GM21786 (cell line): ENCODE measurements around the gene IKBKG.
"Not testable (repeated sequence)": the region's sequence is repeated elsewhere in the genome, so short reads cannot be mapped to it uniquely, and the experiment has no call there.

ENCODE experiments used
- ATAC-seq: cut with Tn5 transposase; IDR thresholded peaks from one replicate; pipeline ENCODE4 v1.9.1; 2021; ENCODE audit not compliant: unreplicated experiment

Gene IKBKG

GRCh38 chrX:154552112-154552806 is 4.8 kb downstream of the IKBKG start:
- not testable (repeated sequence) for ATAC-seq

DNA sequence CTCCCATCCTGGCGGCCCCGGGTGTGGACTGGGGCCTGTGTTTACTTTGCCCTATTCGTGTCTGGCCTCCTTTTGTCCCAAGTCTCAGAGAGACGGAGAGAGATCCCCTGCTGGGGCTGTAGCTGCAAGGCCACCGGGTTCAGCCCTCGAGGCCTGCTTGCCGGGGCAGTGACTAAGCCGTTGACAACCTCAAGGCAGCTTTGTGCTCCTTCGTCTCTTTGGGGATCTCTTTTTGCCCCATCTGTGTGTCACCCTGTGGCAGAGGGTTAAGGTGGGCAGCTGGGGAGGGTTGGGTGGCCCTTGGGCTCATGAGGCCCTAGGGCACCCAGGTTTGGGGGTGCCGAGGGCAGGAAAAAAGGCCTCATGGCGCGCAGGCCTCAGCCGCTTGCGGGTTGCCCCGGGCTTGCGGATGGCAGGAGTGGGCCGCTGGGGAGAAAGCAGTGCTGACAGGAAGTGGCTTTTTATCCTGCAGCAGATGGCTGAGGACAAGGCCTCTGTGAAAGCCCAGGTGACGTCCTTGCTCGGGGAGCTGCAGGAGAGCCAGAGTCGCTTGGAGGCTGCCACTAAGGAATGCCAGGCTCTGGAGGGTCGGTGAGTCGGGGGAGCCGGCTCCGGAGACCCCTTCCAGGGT is 10.8 kb downstream of the IKBKG start:
- ATAC-seq = not testable (repeated sequence)

GRCh38 chrX:154558896-154559295 is 11.5 kb downstream of the IKBKG start:
- not testable (repeated sequence) for ATAC-seq

DNA sequence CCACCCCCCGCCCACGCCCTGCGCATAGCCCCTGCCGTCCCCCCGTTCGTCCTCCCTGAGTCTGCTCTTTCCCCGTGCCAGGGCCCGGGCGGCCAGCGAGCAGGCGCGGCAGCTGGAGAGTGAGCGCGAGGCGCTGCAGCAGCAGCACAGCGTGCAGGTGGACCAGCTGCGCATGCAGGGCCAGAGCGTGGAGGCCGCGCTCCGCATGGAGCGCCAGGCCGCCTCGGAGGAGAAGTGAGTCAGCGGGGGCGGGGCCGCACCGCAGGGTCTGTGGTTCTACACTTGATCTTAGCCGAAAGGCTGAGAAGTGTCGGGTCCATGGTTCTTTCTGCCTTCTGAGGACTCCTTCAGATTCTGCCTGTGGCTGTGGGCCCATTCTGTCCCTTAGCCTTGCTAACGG is 12.9 kb downstream of the IKBKG start:
- not testable (repeated sequence) for ATAC-seq

GRCh38 chrX:154562295-154562694 is 14.9 kb downstream of the IKBKG start:
- not testable (repeated sequence) for ATAC-seq

- not testable (repeated sequence) for ATAC-seq
These were observed 22.9 kb downstream of the IKBKG start for GRCh38 chrX:154570361-154570760.

DNA sequence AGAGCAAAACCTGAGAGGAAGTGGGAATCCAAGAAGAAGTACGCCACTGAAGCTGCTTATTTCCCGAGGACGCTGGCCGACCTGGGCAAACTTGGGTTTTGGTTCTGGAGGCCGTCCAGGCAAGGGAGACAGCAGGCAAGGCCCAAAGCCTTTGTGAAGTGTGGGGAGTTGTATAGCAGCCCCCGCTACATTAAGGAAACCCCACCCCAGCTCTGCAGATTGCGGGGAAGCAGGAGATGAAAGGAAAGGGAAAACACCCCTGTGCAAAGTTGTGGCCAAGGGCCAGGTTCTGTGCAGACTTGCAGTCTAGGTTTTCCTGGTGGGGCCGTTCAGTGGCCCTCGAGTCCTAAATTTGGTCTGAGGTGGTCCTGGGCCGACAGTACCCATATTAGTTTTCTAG is 25.6 kb downstream of the IKBKG start:
- not testable (repeated sequence) for ATAC-seq

DNA sequence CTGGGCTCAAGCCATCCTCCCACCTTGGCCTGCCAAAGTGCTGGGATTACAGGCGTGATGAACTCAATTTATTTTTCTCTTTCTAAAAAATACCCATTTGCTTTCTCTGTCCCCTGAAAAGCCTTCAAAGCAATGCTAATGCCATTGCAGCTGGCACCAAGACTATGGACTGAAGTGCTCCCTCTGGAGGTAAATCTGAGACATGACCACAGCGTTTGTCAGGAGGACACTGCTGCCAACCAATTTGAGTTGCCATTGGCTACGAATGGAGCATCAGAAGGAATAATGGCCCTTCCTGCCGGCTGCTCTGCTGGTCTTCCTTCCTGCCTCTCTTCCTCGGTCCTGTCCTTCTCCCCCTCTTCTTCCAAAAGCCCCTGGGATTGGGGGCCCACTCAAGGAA is 27.7 kb downstream of the IKBKG start:
- not testable (repeated sequence) for ATAC-seq

GRCh38 chrX:154582994-154583393 is 35.6 kb downstream of the IKBKG start:
- not testable (repeated sequence) for ATAC-seq

- ATAC-seq = not testable (repeated sequence)
These were observed 37.3 kb downstream of the IKBKG start, which contains the start of gene CTAG1A for GRCh38 chrX:154584585-154585183. CTAG1A (plus strand) TSS chrX:154585133; CDS start chrX:154585207, 74 bp downstream.

- not testable (repeated sequence) for ATAC-seq
These were observed 43.0 kb downstream of the IKBKG start for GRCh38 chrX:154590415-154590814.

- ATAC-seq = no peak
These were observed 45.1 kb downstream of the IKBKG start for GRCh38 chrX:154592505-154592904.

GRCh38 chrX:154593201-154593600 is 45.8 kb downstream of the IKBKG start:
- no peak for ATAC-seq

DNA sequence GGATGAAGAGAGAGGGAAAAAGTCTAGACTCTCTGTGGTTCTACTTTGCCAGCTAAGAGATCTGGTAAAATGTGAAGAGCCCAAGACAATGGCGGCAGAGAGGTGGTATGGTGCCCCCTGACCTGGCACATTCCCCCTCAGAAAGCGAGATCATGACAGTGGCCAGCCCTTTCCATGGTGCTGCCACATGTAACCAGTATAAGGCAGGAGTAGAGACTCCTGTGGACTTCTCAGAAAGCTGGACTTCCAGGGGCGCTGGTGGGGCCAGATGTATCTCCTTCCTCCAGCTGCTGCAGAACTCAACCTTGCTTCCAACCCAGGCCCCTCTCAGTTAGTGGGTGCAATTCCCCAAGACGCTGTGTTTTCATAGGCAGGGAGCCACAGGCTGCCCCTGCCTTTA is 47.1 kb downstream of the IKBKG start:
- ATAC-seq = no peak

DNA sequence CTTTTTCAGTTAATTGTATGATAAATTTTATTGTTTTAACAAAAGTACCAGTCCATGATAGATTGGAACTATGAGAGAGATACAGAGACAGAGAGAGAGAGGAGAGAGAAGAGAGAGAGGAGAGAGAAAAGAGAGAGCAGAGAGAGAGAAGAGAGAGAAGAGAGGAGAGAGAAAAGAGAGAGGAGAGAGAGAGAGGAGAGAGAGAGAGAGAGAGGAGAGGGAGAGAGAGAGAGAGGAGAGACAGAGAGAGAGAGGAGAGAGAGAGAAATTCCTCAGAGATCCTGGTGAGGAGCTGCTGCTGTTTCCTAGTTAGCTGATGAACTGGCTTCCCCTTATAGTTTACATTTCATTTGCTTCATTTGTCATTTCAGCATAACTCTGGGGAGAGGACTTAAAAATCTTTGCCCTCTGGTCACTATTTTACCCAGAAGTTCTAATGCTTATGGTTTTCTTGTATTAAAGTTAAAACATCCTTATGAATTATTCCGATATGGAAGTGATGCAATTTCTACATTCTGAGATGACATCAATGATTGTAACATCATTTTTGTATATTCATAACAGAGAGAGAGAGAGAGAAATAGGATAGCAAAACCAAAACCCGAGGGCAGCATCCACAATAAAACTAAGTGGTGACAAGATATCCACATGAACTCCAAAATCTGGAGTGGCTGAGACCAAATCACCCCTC is 48.3 kb downstream of the IKBKG start:
- ATAC-seq = no peak

- no peak for ATAC-seq
These were observed 49.0 kb downstream of the IKBKG start for GRCh38 chrX:154596290-154596929.

DNA sequence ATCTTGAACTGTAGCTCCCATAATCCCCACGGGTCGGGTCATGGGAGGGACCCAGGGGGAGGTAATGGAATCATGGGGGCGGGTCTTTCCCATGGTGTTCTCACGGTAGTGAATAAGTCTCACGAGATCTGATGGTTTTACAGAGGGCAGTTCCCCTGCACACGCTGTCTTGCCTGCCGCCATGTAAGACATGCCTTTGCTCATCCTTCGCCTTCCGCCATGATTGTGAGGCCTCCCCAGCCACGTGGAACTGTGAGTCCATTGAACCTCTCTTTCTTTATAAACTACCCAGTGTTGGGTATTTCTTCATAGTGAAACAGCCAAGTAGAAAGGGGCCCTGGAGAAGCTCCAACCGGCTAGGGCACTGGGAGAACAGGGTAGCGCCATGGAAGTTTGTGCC is 49.8 kb downstream of the IKBKG start:
- ATAC-seq = no peak

GRCh38 chrX:154598656-154599055 is 51.2 kb downstream of the IKBKG start:
- no peak for ATAC-seq

- ATAC-seq = no peak
These were observed 52.1 kb downstream of the IKBKG start for GRCh38 chrX:154599531-154599930.

- ATAC-seq = no peak
These were observed 53.4 kb downstream of the IKBKG start for GRCh38 chrX:154600759-154601374.

- no peak for ATAC-seq
These were observed 54.8 kb downstream of the IKBKG start for GRCh38 chrX:154602226-154602625.
